GM12874 (cell line): Measurements from ENCODE around the gene PARD3B.

Experiments
- CTCF ChIP-seq: IDR thresholded peaks from 2 replicates; pipeline ENCODE4 v1.5.1; 2011; ENCODE audit warnings: low read depth, mild to moderate bottlenecking, control low read depth, low read length, moderate library complexity; ENCODE audit not compliant: insufficient read depth

Gene PARD3B

GRCh38 chr2:205169464-205169863, 624.2 kb downstream of the PARD3B start:
- no peak for TF ChIP-seq CTCF

- no peak for TF ChIP-seq CTCF
Observed at GRCh38 chr2:205170399-205170798, 625.1 kb downstream of the PARD3B start.

- TF ChIP-seq CTCF, result no peak
Observed at GRCh38 chr2:205171261-205171940, 626.1 kb downstream of the PARD3B start.

- no peak for TF ChIP-seq CTCF
Observed at GRCh38 chr2:205175831-205176230, 630.6 kb downstream of the PARD3B start.

- TF ChIP-seq CTCF, result no peak
Observed at GRCh38 chr2:205176546-205176945, 631.3 kb downstream of the PARD3B start.

GRCh38 chr2:205177546-205177945, 632.3 kb downstream of the PARD3B start:
- TF ChIP-seq CTCF, result no peak

GRCh38 chr2:205180730-205181129, 635.5 kb downstream of the PARD3B start:
- no peak for TF ChIP-seq CTCF

GRCh38 chr2:205187731-205188130, 642.5 kb downstream of the PARD3B start:
- TF ChIP-seq CTCF, result no peak
